Loucy (cell line): Measurements from ENCODE around the gene NCAM1.

ENCODE experiments used
- H2AFZ ChIP-seq: fragments of 200-600 bp; sonication (generic); 2 replicates; pipeline ENCODE4 v1.6.0; 2016; ENCODE audit warnings: antibody characterized with exemption, mild to moderate bottlenecking, low read length, moderate library complexity
- H3F3A ChIP-seq: fragments of 200-600 bp; 2 replicates; pipeline ENCODE4 v1.6.0; 2016; ENCODE audit warnings: antibody characterized with exemption, low read depth, mild to moderate bottlenecking
- H3K27me3 ChIP-seq: fragments of 200-600 bp; sonication (generic); 2 replicates; pipeline ENCODE4 v1.6.1; 2014; ENCODE audit warnings: low read length, mild to moderate bottlenecking; ENCODE audit not compliant: insufficient read depth, poor library complexity, severe bottlenecking
- H3K36me3 ChIP-seq: fragments of 200-600 bp; sonication (generic); 2 replicates; pipeline ENCODE4 v1.6.1; 2016; ENCODE audit warnings: low read length; ENCODE audit not compliant: insufficient read depth
- H3K4me1 ChIP-seq: fragments of 200-600 bp; sonication (generic); 2 replicates; pipeline ENCODE4 v1.5.1; 2014; ENCODE audit warnings: low read length, mild to moderate bottlenecking; ENCODE audit not compliant: insufficient read depth, poor library complexity, severe bottlenecking
- H3K4me2 ChIP-seq: fragments of 200-600 bp; sonication (generic); 2 replicates; pipeline ENCODE4 v1.6.0; 2014; ENCODE audit warnings: antibody characterized with exemption, low read length, low read depth, mild to moderate bottlenecking; ENCODE audit not compliant: poor library complexity, severe bottlenecking
- H3K4me3 ChIP-seq: fragments of 200-600 bp; sonication (generic); 2 replicates; pipeline ENCODE4 v1.5.1; 2014; ENCODE audit warnings: low read length, mild to moderate bottlenecking, mixed read lengths; ENCODE audit not compliant: poor library complexity, severe bottlenecking
- H3K79me2 ChIP-seq: fragments of 200-600 bp; sonication (generic); 2 replicates; pipeline ENCODE4 v1.6.1; 2014; ENCODE audit warnings: low read length; ENCODE audit not compliant: insufficient read depth
- H3K9ac ChIP-seq: fragments of 200-600 bp; sonication (generic); 2 replicates; pipeline ENCODE4 v1.6.0; 2014; ENCODE audit warnings: mild to moderate bottlenecking, low read depth, low read length, moderate library complexity; ENCODE audit not compliant: poor library complexity, severe bottlenecking
- H3K9me2 ChIP-seq: fragments of 200-600 bp; sonication (generic); replicated peaks from 2 replicates; pipeline ENCODE4 v1.6.1; 2016; ENCODE audit warnings: low read depth, low read length, mixed read lengths
- H3K9me3 ChIP-seq: fragments of 200-600 bp; sonication (generic); 2 replicates; pipeline ENCODE4 v1.6.1; 2014; ENCODE audit warnings: mild to moderate bottlenecking, antibody characterized with exemption, low read length, low read depth; ENCODE audit not compliant: insufficient read depth
- H4K20me1 ChIP-seq: fragments of 200-600 bp; sonication (generic); 2 replicates; pipeline ENCODE4 v1.6.0; 2014; ENCODE audit warnings: antibody characterized with exemption, low read length, mild to moderate bottlenecking; ENCODE audit not compliant: insufficient read depth, poor library complexity, severe bottlenecking
- CTCF ChIP-seq: fragments of 200-600 bp; sonication (generic); conservative IDR thresholded peaks from 2 replicates; pipeline ENCODE4 v1.5.1; 2014; ENCODE audit warnings: mild to moderate bottlenecking, antibody characterized with exemption, low read length
- EZH2phosphoT487 ChIP-seq: fragments of 200-600 bp; IDR thresholded peaks from 2 replicates; pipeline ENCODE4 v1.6.1; 2018; ENCODE audit warnings: antibody characterized with exemption, mild to moderate bottlenecking, moderate library complexity, borderline replicate concordance

NCAM1 gene

GRCh38 chr11:113151521-113151920 is 190.3 kb downstream of the NCAM1 start:
- Histone ChIP-seq H4K20me1 (no peaks in the 10 kb centered on the region), H3K9me3 (no peaks in the 10 kb centered on the region), H3K4me1 (no peaks in the 10 kb centered on the region), H3K9me2 (no peaks in the 10 kb centered on the region), H3F3A (no peaks in the 10 kb centered on the region), H2AFZ (no peak overlapping the region), H3K79me2 (no peaks in the 10 kb centered on the region), H3K27me3 (no peaks in the 10 kb centered on the region), H3K4me3 (no peak overlapping the region), H3K9ac (no peak overlapping the region), H3K4me2 (no peak overlapping the region), H3K36me3 (no peaks in the 10 kb centered on the region)
- TF ChIP-seq CTCF = no peak
- TF ChIP-seq EZH2phosphoT487 = no peak

GRCh38 chr11:113152500-113152899 is 191.3 kb downstream of the NCAM1 start:
- Histone ChIP-seq H3K79me2 (no peaks in the 10 kb centered on the region), H3K9me2 (no peaks in the 10 kb centered on the region), H3K4me1 (no peaks in the 10 kb centered on the region), H4K20me1 (no peaks in the 10 kb centered on the region), H3K36me3 (no peaks in the 10 kb centered on the region), H3K9ac (no peak overlapping the region), H3K4me2 (no peak overlapping the region), H3K4me3 (no peak overlapping the region), H2AFZ (no peak overlapping the region), H3K9me3 (no peaks in the 10 kb centered on the region), H3K27me3 (no peaks in the 10 kb centered on the region), H3F3A (no peaks in the 10 kb centered on the region)
- TF ChIP-seq EZH2phosphoT487 = no peak

- no peaks in the 10 kb centered on the region for H3K36me3 ChIP-seq
- H3K27me3 ChIP-seq = no peaks in the 10 kb centered on the region
- no peak overlapping the region for H3K4me2 ChIP-seq
- no peak overlapping the region for H3K9ac ChIP-seq
- no peaks in the 10 kb centered on the region for H3K4me1 ChIP-seq
- no peaks in the 10 kb centered on the region for H3F3A ChIP-seq
- TF ChIP-seq CTCF = no peak
- no peak for TF ChIP-seq EZH2phosphoT487
- no peaks in the 10 kb centered on the region for H3K79me2 ChIP-seq
- H3K4me3 ChIP-seq = no peak overlapping the region
- H3K9me3 ChIP-seq = no peaks in the 10 kb centered on the region
- no peak overlapping the region for H2AFZ ChIP-seq
- no peaks in the 10 kb centered on the region for H4K20me1 ChIP-seq
- H3K9me2 ChIP-seq = no peaks in the 10 kb centered on the region
These were observed 192.6 kb downstream of the NCAM1 start for GRCh38 chr11:113153847-113154246.

- Histone ChIP-seq H3K36me3 (no peaks in the 10 kb centered on the region), H2AFZ (no peak overlapping the region), H3K4me2 (no peak overlapping the region), H3K79me2 (no peaks in the 10 kb centered on the region), H3F3A (no peaks in the 10 kb centered on the region), H3K4me3 (no peak overlapping the region), H3K9me2 (no peaks in the 10 kb centered on the region), H3K27me3 (no peaks in the 10 kb centered on the region), H3K9ac (no peak overlapping the region), H4K20me1 (no peaks in the 10 kb centered on the region), H3K9me3 (no peaks in the 10 kb centered on the region), H3K4me1 (no peaks in the 10 kb centered on the region)
- TF ChIP-seq EZH2phosphoT487 = no peak
- TF ChIP-seq CTCF = no peak
These were observed 199.0 kb downstream of the NCAM1 start for GRCh38 chr11:113159988-113160807.
